Fibroblast of lung (primary cell): ENCODE results near the gene TIMM22. TPM values are rescaled to one million over a fixed set of nuclear protein-coding genes. Genes with fewer than 3 reads are reported as not detected.

Experiments used
- DNase-seq, 2 donors: peaks; one replicate each; pipeline versions ENCODE4 v3.0.0 to v3.0.0-alpha.2; 2010; ENCODE audit warnings: low read depth in 2 of 2
- H2AFZ ChIP-seq: 2 replicates; pipeline ENCODE4 v1.5.1; 2012; ENCODE audit warnings: low read length, control low read depth, inconsistent platforms
- H3K27ac ChIP-seq: 2 replicates; pipeline ENCODE4 v1.5.1; 2011; ENCODE audit warnings: low read length, control low read depth; ENCODE audit not compliant: insufficient read depth
- H3K27me3 ChIP-seq: 2 replicates; pipeline ENCODE4 v1.5.1; 2011; ENCODE audit warnings: mild to moderate bottlenecking, low read length; ENCODE audit not compliant: control insufficient read depth, insufficient read depth
- H3K36me3 ChIP-seq: 2 replicates; pipeline ENCODE4 v1.5.1; 2011; ENCODE audit warnings: low read length; ENCODE audit not compliant: control insufficient read depth, insufficient read depth
- H3K4me1 ChIP-seq: 2 replicates; pipeline ENCODE4 v1.5.1; 2011; ENCODE audit warnings: low read length; ENCODE audit not compliant: control insufficient read depth, insufficient read depth; ENCODE audit errors: extremely low read depth
- H3K4me2 ChIP-seq: 2 replicates; pipeline ENCODE4 v1.5.1; 2011; ENCODE audit warnings: low read length, control low read depth; ENCODE audit not compliant: insufficient read depth; ENCODE audit errors: extremely low read depth
- H3K4me3 ChIP-seq, 4 experiments: fragments of 200-600 bp in 1 of 4; sonication (generic) in 1 of 4; replicated peaks in 1 of 4; 2 replicates each; pipeline ENCODE4 v1.5.1; 2011 to 2016; ENCODE audit warnings: low read length in 4 of 4, low read depth in 3 of 4, mild to moderate bottlenecking in 3 of 4, control low read depth in 2 of 4, inconsistent platforms in 1 of 4, mixed read lengths in 1 of 4; ENCODE audit not compliant: insufficient read depth in 1 of 4; ENCODE audit errors: control extremely low read depth in 1 of 4
- H3K79me2 ChIP-seq: 2 replicates; pipeline ENCODE4 v1.5.1; 2012; ENCODE audit warnings: mild to moderate bottlenecking, low read length, inconsistent platforms; ENCODE audit not compliant: control insufficient read depth, insufficient read depth
- H3K9ac ChIP-seq: 2 replicates; pipeline ENCODE4 v1.5.1; 2011; ENCODE audit warnings: mild to moderate bottlenecking, low read length, control low read depth; ENCODE audit not compliant: insufficient read depth
- H3K9me3 ChIP-seq: 2 replicates; pipeline ENCODE4 v1.5.1; 2012; ENCODE audit warnings: low read depth, low read length; ENCODE audit not compliant: control insufficient read depth, insufficient read depth
- H4K20me1 ChIP-seq: 2 replicates; pipeline ENCODE4 v1.5.1; 2011; ENCODE audit warnings: low read length; ENCODE audit not compliant: control insufficient read depth, insufficient read depth; ENCODE audit errors: extremely low read depth
- CTCF ChIP-seq, 2 donors: IDR thresholded peaks in 1 of 2; conservative IDR thresholded peaks in 1 of 2; 1 replicate in 1 of 2; 2 replicates in 1 of 2; pipeline ENCODE4 v1.5.1; 2011 to 2012; ENCODE audit warnings: low read length in 2 of 2, control low read depth in 1 of 2, inconsistent platforms in 1 of 2, low read depth in 1 of 2, mild to moderate bottlenecking in 1 of 2
- EZH2 ChIP-seq: IDR thresholded peaks from 2 replicates; pipeline ENCODE4 v1.5.1; 2012; ENCODE audit warnings: low read length, control low read depth, mild to moderate bottlenecking; ENCODE audit errors: missing control alignments
- polyA plus RNA-seq, 2 donors: library from polyadenylated mRNA; depleted of rRNA in 1 of 2; stranded (reverse) in 1 of 2; unstranded in 1 of 2; fragments of >200 nt; gene quantifications; 2 replicates each; pipeline ENCODE4 v1.2.1, GENCODE V29; 2011 to 2012; ENCODE audit warnings: missing spikeins in 1 of 2
- total RNA-seq: library from RNA; depleted of rRNA; stranded (reverse); fragments of >200 nt; gene quantifications from 2 replicates; pipeline ENCODE4 v1.2.1, GENCODE V29; 2014

Gene TIMM22
- total and polyA plus RNA-seq, 2 donors (not counting 1 experiment from before 2014, with no cell fraction given), result 13.4 to 17.4 TPM

- Histone ChIP-seq H3K27ac (no peak overlapping the region), H3K9me3 (no peaks in the 10 kb centered on the region), H3K79me2 (no peaks in the 10 kb centered on the region), H3K4me3 (no peak overlapping the region), H3K27me3 (no peaks in the 10 kb centered on the region), H3K9ac (no peak overlapping the region), H3K4me2 (no peak overlapping the region), H2AFZ (no peak overlapping the region), H3K4me1 (peaks cover 23% of the 10 kb centered on the region), H3K36me3 (no peaks in the 10 kb centered on the region), H4K20me1 (no peaks in the 10 kb centered on the region)
- no peak for DNase-seq
- TF ChIP-seq CTCF (conservative IDR thresholded peaks at IDR 0.05 in 1 of 2, IDR thresholded peaks at IDR 0.05 in 1 of 2; ENCODE audit: low read depth in 1 of 2, low read length in 2 of 2), result no peak
- TF ChIP-seq EZH2, result no peak
Observed at GRCh38 chr17:1032391-1032790, 35.5 kb downstream of the TIMM22 start.

GRCh38 chr17:1033503-1033902, 36.6 kb downstream of the TIMM22 start:
- Histone ChIP-seq H3K9ac (no peak overlapping the region), H3K4me2 (no peak overlapping the region), H3K4me3 (no peak overlapping the region), H3K79me2 (no peaks in the 10 kb centered on the region), H2AFZ (no peak overlapping the region), H3K9me3 (no peaks in the 10 kb centered on the region), H3K27me3 (no peaks in the 10 kb centered on the region), H4K20me1 (no peaks in the 10 kb centered on the region), H3K4me1 (peaks cover 21% of the 10 kb centered on the region), H3K36me3 (no peaks in the 10 kb centered on the region), H3K27ac (no peak overlapping the region)
- no peak for DNase-seq
- TF ChIP-seq CTCF (conservative IDR thresholded peaks at IDR 0.05 in 1 of 2, IDR thresholded peaks at IDR 0.05 in 1 of 2; ENCODE audit: low read depth in 1 of 2, low read length in 2 of 2) (no peak), EZH2 (no peak)

GRCh38 chr17:1034652-1035210, 37.8 kb downstream of the TIMM22 start:
- Histone ChIP-seq H2AFZ (no peak overlapping the region), H3K79me2 (no peaks in the 10 kb centered on the region), H3K27ac (no peak overlapping the region), H3K27me3 (no peaks in the 10 kb centered on the region), H3K4me3 (no peak overlapping the region), H3K4me2 (no peak overlapping the region), H4K20me1 (no peaks in the 10 kb centered on the region), H3K36me3 (peaks cover 2% of the 10 kb centered on the region), H3K9ac (no peak overlapping the region), H3K4me1 (peaks cover 11% of the 10 kb centered on the region), H3K9me3 (no peaks in the 10 kb centered on the region)
- DNase-seq, result no peak
- no peak for TF ChIP-seq EZH2
